B cell (primary cell): Measurements from ENCODE around the gene PROSER1.

Experiments
- EZH2 ChIP-seq: IDR thresholded peaks from 2 replicates; pipeline ENCODE4 v1.6.1; 2012; ENCODE audit warnings: borderline replicate concordance, low read depth, mild to moderate bottlenecking, moderate library complexity, low read length; ENCODE audit not compliant: insufficient read depth, poor library complexity, severe bottlenecking
- TF ChIP-seq, protein P1 (sequence below): fragments of 200-600 bp; IDR thresholded peaks from one replicate; pipeline ENCODE4 v1.8.0; 2022; ENCODE audit warnings: antibody characterized with exemption, mild to moderate bottlenecking

DNA sequence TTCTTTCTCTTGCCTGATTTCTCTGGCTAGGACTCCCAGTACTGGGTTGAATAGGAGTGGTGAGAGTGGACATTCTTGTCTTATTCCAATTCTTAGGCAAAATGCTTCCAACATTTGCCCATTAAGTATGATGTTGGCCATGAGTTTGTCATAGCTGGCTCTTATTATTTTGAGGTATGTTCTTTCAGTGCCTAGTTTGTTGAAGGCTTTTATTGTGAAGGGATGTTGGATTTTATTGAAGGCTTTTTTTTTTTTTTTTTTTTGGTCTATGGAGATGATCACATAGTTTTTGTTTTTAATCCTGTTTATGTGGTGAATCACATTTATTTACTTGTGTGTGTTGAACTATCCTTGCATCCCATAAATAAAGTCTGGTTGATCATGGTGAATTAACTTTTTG lies 20.2 kb upstream of the PROSER1 start:
- TF ChIP-seq, protein P1, sequence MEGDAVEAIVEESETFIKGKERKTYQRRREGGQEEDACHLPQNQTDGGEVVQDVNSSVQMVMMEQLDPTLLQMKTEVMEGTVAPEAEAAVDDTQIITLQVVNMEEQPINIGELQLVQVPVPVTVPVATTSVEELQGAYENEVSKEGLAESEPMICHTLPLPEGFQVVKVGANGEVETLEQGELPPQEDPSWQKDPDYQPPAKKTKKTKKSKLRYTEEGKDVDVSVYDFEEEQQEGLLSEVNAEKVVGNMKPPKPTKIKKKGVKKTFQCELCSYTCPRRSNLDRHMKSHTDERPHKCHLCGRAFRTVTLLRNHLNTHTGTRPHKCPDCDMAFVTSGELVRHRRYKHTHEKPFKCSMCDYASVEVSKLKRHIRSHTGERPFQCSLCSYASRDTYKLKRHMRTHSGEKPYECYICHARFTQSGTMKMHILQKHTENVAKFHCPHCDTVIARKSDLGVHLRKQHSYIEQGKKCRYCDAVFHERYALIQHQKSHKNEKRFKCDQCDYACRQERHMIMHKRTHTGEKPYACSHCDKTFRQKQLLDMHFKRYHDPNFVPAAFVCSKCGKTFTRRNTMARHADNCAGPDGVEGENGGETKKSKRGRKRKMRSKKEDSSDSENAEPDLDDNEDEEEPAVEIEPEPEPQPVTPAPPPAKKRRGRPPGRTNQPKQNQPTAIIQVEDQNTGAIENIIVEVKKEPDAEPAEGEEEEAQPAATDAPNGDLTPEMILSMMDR, result no peak
- no peak for TF ChIP-seq EZH2
